Measurements from ENCODE around the gene STON1.

Gene STON1

DNA sequence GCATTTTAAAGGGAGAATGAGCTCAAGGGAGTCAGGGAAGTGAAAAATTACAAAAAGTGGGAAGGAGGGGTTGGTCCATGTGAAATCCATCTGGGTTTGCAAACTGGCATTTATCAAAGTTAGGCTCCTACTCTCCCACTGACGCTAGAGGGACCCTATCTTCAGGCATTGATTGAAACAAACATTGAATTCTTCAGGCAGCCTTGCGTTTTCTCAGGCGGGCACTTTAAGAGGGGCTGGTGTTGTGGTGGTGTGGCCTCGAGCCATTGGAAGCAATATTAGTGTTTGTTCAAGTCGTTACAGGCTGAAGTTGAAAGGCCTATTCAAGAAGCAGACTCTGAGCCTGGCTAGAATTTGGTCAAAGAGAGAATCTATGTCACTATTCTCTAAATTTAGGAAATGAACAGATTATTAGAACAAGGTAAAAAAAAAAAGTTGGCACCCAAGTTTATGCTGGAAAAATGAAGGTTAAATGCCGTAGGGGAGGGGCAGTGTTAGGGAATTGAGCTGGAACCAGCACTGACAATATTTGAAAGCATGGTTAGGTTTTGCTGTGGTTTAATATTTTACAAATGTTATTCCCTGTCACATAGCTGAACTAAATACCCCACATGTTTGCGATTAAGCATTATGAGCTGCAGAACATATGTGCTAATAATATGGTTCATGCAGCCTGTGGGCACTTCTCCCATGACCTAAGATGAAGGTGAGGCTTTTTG is 36.8 kb downstream of the STON1 start:
- peak; percentile 51 for DNase-seq (ENCODE audit: low read depth)
- TF ChIP-seq CTCF (conservative IDR thresholded peaks at IDR 0.05; ENCODE audit: control insufficient read depth, insufficient read depth, low read depth, low read length), result peak; percentile 60
- H3K4me3 ChIP-seq (ENCODE audit: control insufficient read depth, low read depth, low read length), result no peak overlapping the region

DNA sequence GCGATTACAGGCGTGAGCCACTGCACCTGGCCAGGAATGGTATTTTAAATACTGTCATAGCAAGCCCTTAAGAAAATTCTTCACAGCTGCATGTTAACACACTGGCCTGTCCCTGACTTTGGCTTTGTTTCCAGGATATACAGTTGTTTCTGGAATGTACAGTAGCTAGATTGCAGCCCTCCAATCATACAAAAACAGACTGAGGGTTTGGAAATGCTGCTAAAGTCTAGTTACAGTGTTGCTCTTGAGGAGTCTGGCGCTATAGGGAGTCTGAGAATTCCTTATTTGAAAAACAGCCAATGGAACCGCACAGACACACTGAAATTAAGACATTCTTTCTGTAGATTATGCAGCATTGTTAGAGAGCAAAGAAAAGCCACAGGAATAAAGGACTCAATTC is 37.7 kb downstream of the STON1 start:
- no peak for TF ChIP-seq CTCF (conservative IDR thresholded peaks at IDR 0.05; ENCODE audit: control insufficient read depth, insufficient read depth, low read depth, low read length)
- no peak overlapping the region for H3K4me3 ChIP-seq (ENCODE audit: control insufficient read depth, low read depth, low read length)
- DNase-seq (ENCODE audit: low read depth), result no peak

DNA sequence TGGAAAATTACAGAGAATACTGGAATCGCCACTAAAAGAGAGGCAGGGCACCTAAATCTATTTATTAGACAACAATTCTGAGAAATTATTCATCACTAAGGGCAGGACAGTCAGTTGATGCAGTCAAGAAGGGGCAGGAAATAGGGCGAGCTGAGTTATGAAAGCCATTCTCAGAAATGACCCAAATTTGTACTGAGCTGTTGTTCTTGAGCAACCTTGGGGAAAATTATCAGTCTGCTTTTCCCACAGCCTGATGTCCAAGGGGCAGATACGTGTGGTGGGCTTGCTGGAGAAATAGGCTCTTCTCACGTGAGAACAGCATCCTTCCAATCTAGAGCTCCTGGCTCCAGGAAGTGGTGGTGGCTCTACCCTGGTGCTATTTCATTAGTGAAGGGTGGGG is 38.6 kb downstream of the STON1 start:
- DNase-seq (ENCODE audit: low read depth), result peak; percentile 25
- H3K4me3 ChIP-seq (ENCODE audit: control insufficient read depth, low read depth, low read length), result no peak overlapping the region
- TF ChIP-seq CTCF (conservative IDR thresholded peaks at IDR 0.05; ENCODE audit: control insufficient read depth, insufficient read depth, low read depth, low read length), result no peak

DNA sequence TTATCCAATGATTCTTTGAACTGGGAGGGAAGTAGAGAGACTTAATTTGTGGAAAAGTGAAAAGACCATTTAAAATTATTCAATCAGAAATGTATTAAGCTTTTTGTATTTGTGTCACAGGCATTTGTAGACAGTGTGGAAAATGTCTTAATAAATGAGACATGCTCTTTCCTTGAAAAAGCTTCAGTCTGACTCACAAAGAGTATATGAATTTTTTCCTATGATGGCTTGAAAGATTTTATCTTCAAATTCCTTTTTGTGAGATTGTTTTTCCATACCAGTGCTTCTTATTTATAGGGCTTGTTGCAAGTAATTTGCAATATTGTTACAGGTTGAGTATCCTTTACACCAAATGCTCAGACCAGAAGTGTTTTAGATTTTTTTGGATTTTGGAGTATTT is 39.5 kb downstream of the STON1 start:
- no peak for TF ChIP-seq CTCF (conservative IDR thresholded peaks at IDR 0.05; ENCODE audit: control insufficient read depth, insufficient read depth, low read depth, low read length)
- H3K4me3 ChIP-seq (ENCODE audit: control insufficient read depth, low read depth, low read length), result no peak overlapping the region
- DNase-seq (ENCODE audit: low read depth), result no peak

GRCh38 chr2:48572816-48573215 is 42.9 kb downstream of the STON1 start:
- no peak overlapping the region for H3K4me3 ChIP-seq (ENCODE audit: control insufficient read depth, low read depth, low read length)
- no peak for DNase-seq (ENCODE audit: low read depth)
- TF ChIP-seq CTCF (conservative IDR thresholded peaks at IDR 0.05; ENCODE audit: control insufficient read depth, insufficient read depth, low read depth, low read length), result no peak

DNA sequence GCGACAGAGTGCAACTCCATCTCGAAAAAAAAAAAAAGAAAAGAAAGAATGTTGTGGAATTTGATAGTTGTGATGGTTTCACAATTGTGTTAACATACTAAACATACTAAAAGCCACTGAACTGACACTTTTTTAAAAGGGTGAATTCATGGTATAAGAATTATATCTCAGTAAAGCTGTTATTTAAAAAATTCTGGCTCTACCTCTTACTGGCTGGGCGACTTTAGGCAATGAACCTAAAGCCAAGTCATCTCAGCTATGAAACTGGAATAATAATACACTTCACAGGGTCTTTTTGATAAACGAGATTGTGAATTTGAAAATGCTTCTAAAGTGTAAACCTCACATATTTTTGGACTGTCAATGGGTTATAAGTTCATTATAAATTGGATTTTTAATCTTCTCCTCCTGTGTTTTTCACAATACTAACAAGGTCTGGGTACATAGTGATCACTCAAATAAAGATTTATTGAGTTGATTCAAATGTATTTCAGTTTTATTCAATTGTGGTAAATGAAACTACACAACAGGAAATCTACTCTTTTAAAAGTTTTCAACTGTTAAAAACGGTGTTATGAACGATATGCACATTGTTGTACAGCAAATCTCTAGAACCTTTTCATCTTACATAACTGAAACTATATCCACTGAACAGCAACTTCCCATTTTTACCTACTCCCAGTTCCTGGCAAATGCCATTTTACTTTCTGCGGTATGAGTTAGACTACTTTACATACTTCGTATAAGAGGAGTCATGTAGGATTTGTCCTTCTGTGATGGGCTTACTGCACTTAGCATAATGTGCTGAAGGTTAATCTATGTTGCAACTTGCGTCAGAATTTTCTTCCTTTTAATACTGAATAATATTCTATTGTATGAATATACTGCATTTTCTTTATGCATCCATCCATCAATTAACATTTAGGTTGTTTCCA is 44.7 kb downstream of the STON1 start:
- H3K4me3 ChIP-seq (ENCODE audit: control insufficient read depth, low read depth, low read length), result no peak overlapping the region
- TF ChIP-seq CTCF (conservative IDR thresholded peaks at IDR 0.05; ENCODE audit: control insufficient read depth, insufficient read depth, low read depth, low read length), result no peak
- DNase-seq (ENCODE audit: low read depth), result no peak

All from fibroblast of mammary gland (primary cell).